Hindlimb muscle (tissue), 1 donor: ENCODE data around the gene OCRL. TPM values are rescaled to one million over a fixed set of nuclear protein-coding genes. Genes with fewer than 3 reads are reported as not detected.

Experiments used
- DNase-seq: peaks from one replicate; pipeline ENCODE4 v3.0.0-alpha.2; 2013
- polyA plus RNA-seq: library from polyadenylated mRNA; unstranded; fragments of 120-200 nt; gene quantifications from one replicate; pipeline ENCODE4 v1.2.1, GENCODE V29; 2013; ENCODE audit not compliant: insufficient read length

OCRL gene
- polyA plus RNA-seq, 1 donor, result 11.0 TPM

DNA sequence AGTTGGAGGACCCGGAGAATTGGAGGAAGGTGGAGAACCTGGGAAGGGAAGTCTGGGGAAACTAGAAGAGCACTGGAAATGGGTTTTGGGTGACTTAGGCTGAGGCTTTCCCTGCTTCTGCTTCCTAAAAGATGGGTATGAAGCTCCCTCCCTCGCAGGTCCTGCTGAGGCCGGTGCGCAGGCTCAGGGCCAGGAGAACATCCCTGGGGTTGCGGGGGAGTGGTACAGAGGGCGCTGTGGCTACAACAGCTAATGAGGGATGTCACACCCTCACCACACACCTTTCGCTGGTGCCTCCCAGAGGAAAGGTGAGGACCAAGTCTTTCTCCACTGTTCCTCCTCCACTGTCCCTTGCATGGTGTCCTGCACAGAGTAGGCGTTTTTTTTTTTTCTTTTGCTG lies 98.9 kb downstream of the OCRL start:
- no peak for DNase-seq

DNA sequence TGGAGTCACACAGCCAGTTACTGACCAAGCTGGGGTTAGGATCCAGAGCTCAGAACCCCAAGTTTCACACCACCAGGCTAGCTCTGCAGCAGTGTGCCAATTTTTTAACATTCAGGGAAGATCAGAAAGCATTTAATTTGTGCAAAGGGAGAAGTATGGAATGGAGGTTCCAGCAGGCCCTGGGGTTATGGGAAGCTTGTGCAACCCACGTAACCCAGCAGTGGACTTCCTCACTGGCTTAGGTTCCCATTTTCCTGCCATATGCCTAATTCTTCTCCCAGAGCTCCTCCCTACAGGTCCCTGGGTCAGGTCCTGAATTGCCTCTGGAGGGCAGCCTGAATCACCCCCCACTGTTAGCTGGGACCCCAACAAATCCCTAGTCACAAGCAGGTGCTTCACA lies 100.7 kb downstream of the OCRL start:
- DNase-seq, result no peak

DNA sequence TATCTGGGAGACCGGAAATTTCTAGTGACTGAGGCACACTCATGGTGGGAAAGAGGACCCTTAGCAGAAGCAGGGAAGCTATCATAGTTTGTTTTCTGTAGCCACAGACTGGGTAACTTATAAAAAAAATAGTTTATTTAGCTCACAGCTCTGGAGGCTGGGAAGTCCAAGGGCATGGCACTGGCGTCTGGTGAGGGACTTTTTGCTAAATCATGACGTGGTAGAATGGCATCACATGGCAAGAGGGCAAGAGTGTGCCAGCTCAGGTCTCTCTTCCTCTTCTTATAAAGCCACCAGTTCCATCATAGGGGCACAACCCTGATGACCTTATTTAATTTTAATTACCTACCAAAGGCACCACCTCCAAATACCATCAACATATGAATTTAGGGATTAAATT lies 101.4 kb downstream of the OCRL start:
- DNase-seq, result no peak

DNA sequence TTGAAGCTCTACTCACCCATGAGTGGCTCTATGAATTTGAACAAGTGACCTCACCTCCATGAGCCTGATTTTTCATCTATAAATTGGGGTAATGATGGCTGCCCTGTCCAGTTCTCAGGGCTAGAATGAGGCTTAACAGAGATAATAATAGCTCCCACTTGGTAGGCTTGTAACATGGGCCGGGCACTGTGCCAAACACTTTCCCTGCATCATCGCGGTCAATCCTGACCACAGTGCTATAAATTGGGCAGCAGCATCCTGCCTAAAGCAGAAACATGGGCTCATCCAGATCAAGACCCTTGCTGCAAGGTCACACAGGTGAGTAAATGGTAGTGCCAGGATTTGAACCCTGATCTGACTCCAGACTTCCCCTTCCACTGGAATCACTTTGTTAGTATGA lies 101.9 kb downstream of the OCRL start:
- no peak for DNase-seq

Other genes with a start within 250 kb of the OCRL start
- 78.2 TPM for gene SMARCA1, start 16.8 kb upstream of the OCRL start, polyA plus RNA-seq
- gene APLN, start 114.7 kb downstream of the OCRL start, polyA plus RNA-seq, result 15.7 TPM
- gene XPNPEP2, start 198.7 kb downstream of the OCRL start, polyA plus RNA-seq, result 3.9 TPM
- 3.1 TPM for gene SASH3, start 239.7 kb downstream of the OCRL start, polyA plus RNA-seq